ENCODE data around the gene TMEM69. TPM values are rescaled to one million over a fixed set of nuclear protein-coding genes. Genes with fewer than 3 reads are reported as not detected.

Gene TMEM69
- total and polyA plus RNA-seq, 2 of the 8 experiments (the other 6 are each of a cell fraction or from before 2014, with no cell fraction given) = 39.0 to 123 TPM

- H3K4me3 ChIP-seq (ENCODE audit: extremely low read depth in 1 of 4, insufficient read depth in 2 of 4, low read depth in 3 of 4, low read length in 4 of 4) = no peak overlapping the region
- no peak overlapping the region for H2BK20ac ChIP-seq (ENCODE audit: low read length)
- no peak overlapping the region for H2AFZ ChIP-seq (ENCODE audit: low read length)
- no peaks in the 10 kb centered on the region for H4K20me1 ChIP-seq (replicated peaks in 1 of 2; ENCODE audit: control insufficient read depth in 1 of 2, insufficient read depth in 2 of 2, low read length in 2 of 2)
- H4K5ac ChIP-seq (ENCODE audit: insufficient read length, low read depth, low read length) = no peak overlapping the region
- WGBS, 2 experiments (ENCODE audit: extremely low coverage in 1 of 2, insufficient coverage in 1 of 2, insufficient read length in 1 of 2, insufficient replicate concordance in 2 of 2, low coverage in 1 of 2, low lambda C conversion rate in 2 of 2, missing lambda C conversion rate in 1 of 2) = 94% methylated on average over 1 of the region's 1 CpG; no CpG with 5 or more reads in 1 of the 2 experiments
- DNase-seq (ENCODE audit: low read depth in 1 of 2, low spot score in 2 of 2) (no peak), FAIRE-seq (no peak)
- H3K18ac ChIP-seq (ENCODE audit: extremely low read depth, low read length) = no peak overlapping the region
- H3K23ac ChIP-seq (ENCODE audit: insufficient read length) = no peak overlapping the region
- H4K91ac ChIP-seq (replicated peaks; ENCODE audit: insufficient read length, low read length) = no peak overlapping the region
- H3K27ac ChIP-seq (ENCODE audit: low read depth, low read length) = no peak overlapping the region
- POLR2A ChIA-PET (ENCODE audit: partially characterized antibody) = interaction anchor here (0.6 to 1.3 kb wide), 2 partner anchors 15 to 69 kb away, joined by 3 read pairs; no protein-coding TSS in a partner anchor
- no peaks in the 10 kb centered on the region for H3K27me3 ChIP-seq (replicated peaks in 1 of 4; ENCODE audit: control insufficient read depth in 3 of 4, extremely low read depth in 1 of 4, insufficient read depth in 3 of 4, low read length in 3 of 4)
- no peaks in the 10 kb centered on the region for H3K79me2 ChIP-seq (ENCODE audit: control insufficient read depth in 1 of 2, insufficient read depth in 2 of 2, low read length in 2 of 2)
- no peak overlapping the region for H2BK12ac ChIP-seq (ENCODE audit: low read depth, low read length)
- H3K36me3 ChIP-seq (ENCODE audit: control insufficient read depth in 2 of 4, insufficient read depth in 4 of 4, low read length in 3 of 4) = no peaks in the 10 kb centered on the region
- no peak overlapping the region for H3K9ac ChIP-seq (replicated peaks in 1 of 4; ENCODE audit: extremely low read depth in 1 of 4, low read depth in 3 of 4, low read length in 3 of 4)
- no peak overlapping the region for H2AK5ac ChIP-seq (ENCODE audit: low read depth, low read length)
- no peak overlapping the region for H4K8ac ChIP-seq (ENCODE audit: extremely low read depth, insufficient read depth, low read length)
- H3K4ac ChIP-seq (replicated peaks; ENCODE audit: insufficient read length, low read depth, low read length) = no peak overlapping the region
- H3K9me3 ChIP-seq (ENCODE audit: insufficient read depth in 2 of 2, low read depth in 1 of 2, low read length in 1 of 2) = no peaks in the 10 kb centered on the region
- 0 out of 2 replicates have a peak, but pooled peaks cover 2% of the 10 kb centered on the region for H3K23me2 ChIP-seq (ENCODE audit: low read depth, low read length)
- H3K4me2 ChIP-seq (ENCODE audit: insufficient read depth in 1 of 2, low read depth in 2 of 2, low read length in 2 of 2) = no peak overlapping the region
- H3K14ac ChIP-seq (ENCODE audit: insufficient read length) = no peak overlapping the region
- no peak overlapping the region for H2BK15ac ChIP-seq (ENCODE audit: low read length)
- no peak overlapping the region for H2BK120ac ChIP-seq (replicated peaks; ENCODE audit: low read depth, low read length)
- no peak overlapping the region for H3K56ac ChIP-seq (replicated peaks; ENCODE audit: insufficient read length, low read depth, low read length)
- H2BK5ac ChIP-seq (ENCODE audit: low read depth, low read length) = no peak overlapping the region
- CTCF ChIA-PET (ENCODE audit: partially characterized antibody) = interaction anchor here (0.6 kb wide), 1 partner anchor 49 kb away, joined by 5 read pairs; no protein-coding TSS in a partner anchor
- H3K79me1 ChIP-seq (ENCODE audit: low read depth, low read length) = no peaks in the 10 kb centered on the region
- no peaks in the 10 kb centered on the region for H3K4me1 ChIP-seq (replicated peaks in 1 of 4; ENCODE audit: control insufficient read depth in 3 of 4, insufficient read depth in 4 of 4, low read length in 3 of 4)
- TF ChIP-seq TBP (IDR thresholded peaks at IDR 0.05; ENCODE audit: low read depth, low read length) (no peak), SIRT6 (IDR thresholded peaks at IDR 0.05; ENCODE audit: low read length) (no peak), TEAD4 (IDR thresholded peaks at IDR 0.05; ENCODE audit: low read depth, low read length) (no peak), POLR2AphosphoS5 (IDR thresholded peaks at IDR 0.05; ENCODE audit: low read depth, low read length) (no peak), MAX (IDR thresholded peaks at IDR 0.05) (no peak), BACH1 (IDR thresholded peaks at IDR 0.05; ENCODE audit: low read length) (no peak), E2F6 (IDR thresholded peaks at IDR 0.05) (no peak)
Observed at GRCh38 chr1:45704637-45705036, 16.7 kb downstream of the TMEM69 start.
